SK-N-SH treated with all-trans-retinoic acid at 6 μM for 48 hours (cell line): ENCODE measurements around the gene LFNG.

Experiments
- ATAC-seq: fragments of 200-7000 bp; cut with Tn5 transposase; 3 replicates; pipeline ENCODE4 v1.9.1; 2020; ENCODE audit warnings: mild to moderate bottlenecking, moderate library complexity
- ARNTL ChIP-seq: fragments of 450-650 bp; formaldehyde crosslinking; IDR thresholded peaks from 2 replicates; pipeline ENCODE4 v1.5.0; 2020; ENCODE audit warnings: low read depth, mild to moderate bottlenecking, moderate library complexity, borderline replicate concordance
- CSDC2 ChIP-seq: fragments of 250-450 bp; sonication (Bioruptor Pico); IDR thresholded peaks from 2 replicates; pipeline ENCODE4 v1.5.0; 2020; ENCODE audit warnings: mild to moderate bottlenecking, moderate library complexity
- CSRNP3 ChIP-seq: fragments of 250-450 bp; sonication (Bioruptor Pico); IDR thresholded peaks from 2 replicates; pipeline ENCODE4 v1.5.1; 2021; ENCODE audit warnings: mild to moderate bottlenecking, moderate library complexity
- GLIS3 ChIP-seq: fragments of 250-450 bp; sonication (Bioruptor Pico); IDR thresholded peaks from 2 replicates; pipeline ENCODE4 v1.5.0; 2020; ENCODE audit warnings: mild to moderate bottlenecking, moderate library complexity
- POU6F1 ChIP-seq: fragments of 250-450 bp; sonication (Bioruptor Pico); IDR thresholded peaks from 2 replicates; pipeline ENCODE4 v1.8.0; 2021; ENCODE audit warnings: low read depth, mild to moderate bottlenecking, moderate library complexity, borderline replicate concordance
- SNAI2 ChIP-seq: fragments of 250-450 bp; sonication (Bioruptor Pico); IDR thresholded peaks from 2 replicates; pipeline ENCODE4 v1.5.0; 2020; ENCODE audit warnings: mild to moderate bottlenecking, moderate library complexity
- TCF4 ChIP-seq: fragments of 250-450 bp; sonication (Bioruptor Pico); IDR thresholded peaks from 2 replicates; pipeline ENCODE4 v1.8.0; 2021; ENCODE audit warnings: mild to moderate bottlenecking, moderate library complexity, borderline replicate concordance
- TOX ChIP-seq: fragments of 250-450 bp; sonication (Bioruptor Pico); IDR thresholded peaks from 2 replicates; pipeline ENCODE4 v1.8.0; 2021; ENCODE audit warnings: mild to moderate bottlenecking, moderate library complexity, borderline replicate concordance
- ZC3H10 ChIP-seq: fragments of 250-450 bp; sonication (Bioruptor Pico); IDR thresholded peaks from 2 replicates; pipeline ENCODE4 v1.5.1; 2021; ENCODE audit warnings: mild to moderate bottlenecking, moderate library complexity
- ZFP3 ChIP-seq: fragments of 250-450 bp; sonication (Bioruptor Pico); IDR thresholded peaks from 2 replicates; pipeline ENCODE4 v1.5.0; 2020; ENCODE audit warnings: mild to moderate bottlenecking, moderate library complexity
- ZFP30 ChIP-seq: fragments of 450-650 bp; formaldehyde crosslinking; IDR thresholded peaks from 2 replicates; pipeline ENCODE4 v1.5.0; 2022; ENCODE audit warnings: mild to moderate bottlenecking, moderate library complexity
- ZNF565 ChIP-seq: fragments of 450-650 bp; formaldehyde crosslinking; conservative IDR thresholded peaks from 2 replicates; pipeline ENCODE4 v1.5.0; 2020; ENCODE audit warnings: low read depth, mild to moderate bottlenecking, moderate library complexity
- ZNF8 ChIP-seq: fragments of 450-650 bp; formaldehyde crosslinking; IDR thresholded peaks from 2 replicates; pipeline ENCODE4 v1.5.0; 2020; ENCODE audit warnings: mild to moderate bottlenecking, moderate library complexity
- TF ChIP-seq, protein P1 (sequence below): fragments of 250-450 bp; sonication (Bioruptor Pico); IDR thresholded peaks from 2 replicates; pipeline ENCODE4 v1.5.1; 2020; ENCODE audit warnings: low read depth, mild to moderate bottlenecking, moderate library complexity
- TF ChIP-seq, protein P2 (sequence below): fragments of 250-450 bp; sonication (Bioruptor Pico); IDR thresholded peaks from 2 replicates; pipeline ENCODE4 v1.8.0; 2020; ENCODE audit warnings: mild to moderate bottlenecking, moderate library complexity, borderline replicate concordance
- TF ChIP-seq, protein P3 (sequence below): fragments of 250-450 bp; sonication (Bioruptor Pico); IDR thresholded peaks from 2 replicates; pipeline ENCODE4 v1.5.0; 2020; ENCODE audit warnings: mild to moderate bottlenecking, moderate library complexity

The LFNG gene, protein sequence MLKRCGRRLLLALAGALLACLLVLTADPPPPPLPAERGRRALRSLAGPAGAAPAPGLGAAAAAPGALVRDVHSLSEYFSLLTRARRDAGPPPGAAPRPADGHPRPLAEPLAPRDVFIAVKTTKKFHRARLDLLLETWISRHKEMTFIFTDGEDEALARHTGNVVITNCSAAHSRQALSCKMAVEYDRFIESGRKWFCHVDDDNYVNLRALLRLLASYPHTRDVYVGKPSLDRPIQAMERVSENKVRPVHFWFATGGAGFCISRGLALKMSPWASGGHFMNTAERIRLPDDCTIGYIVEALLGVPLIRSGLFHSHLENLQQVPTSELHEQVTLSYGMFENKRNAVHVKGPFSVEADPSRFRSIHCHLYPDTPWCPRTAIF

DNA sequence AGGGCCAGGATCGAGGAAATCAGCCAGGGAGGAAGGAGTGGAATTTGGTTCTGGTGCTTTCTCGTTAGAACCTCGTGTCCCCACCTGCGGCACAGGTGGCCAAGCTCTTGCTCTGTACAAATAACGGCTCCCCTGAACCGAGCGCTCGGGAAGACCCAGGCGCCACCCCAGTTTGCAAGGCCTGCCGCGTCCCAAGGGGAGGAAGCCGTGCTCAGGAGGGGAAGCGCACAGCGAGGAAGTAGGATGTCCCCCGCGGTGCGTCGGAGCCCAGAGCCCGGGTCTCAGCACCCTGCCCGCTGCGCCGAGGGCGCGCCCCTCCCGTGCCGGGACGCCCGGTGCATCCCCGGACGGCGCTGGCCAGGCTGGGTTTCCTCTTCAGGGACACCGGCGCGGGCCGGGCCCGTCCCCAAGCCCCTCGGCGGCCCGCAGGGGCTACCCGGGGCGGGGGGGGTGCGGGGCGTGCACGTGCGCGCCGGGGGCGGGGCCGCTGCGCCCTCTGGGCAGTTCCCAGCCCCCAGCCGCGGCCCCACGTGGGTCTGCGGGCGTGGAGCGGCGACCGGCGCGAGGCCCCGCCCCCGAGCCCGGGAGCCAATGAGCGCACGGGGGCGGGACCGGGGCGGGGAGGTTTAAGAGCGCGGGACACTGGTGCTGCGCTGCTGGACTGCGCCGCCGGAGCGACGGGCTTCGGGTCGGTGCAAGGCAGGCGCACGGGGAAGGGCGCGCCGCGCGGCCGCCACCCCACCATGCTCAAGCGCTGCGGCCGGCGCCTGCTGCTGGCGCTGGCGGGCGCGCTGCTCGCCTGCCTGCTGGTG, at the start of gene LFNG:
TSS of gene LFNG (plus strand) at position 656 of the 812 bp plus-strand sequence. CDS start at position 744, 88 bp downstream.
- ATAC-seq, result peak; percentile 69
- no peak for TF ChIP-seq ZFP30 (CRISPR knock-in tag)
- no peak for TF ChIP-seq SNAI2

GRCh38 chr7:2470204-2471021, 49.2 kb upstream of the LFNG start:
- no peak for TF ChIP-seq TOX (CRISPR knock-in tag)
- no peak for TF ChIP-seq GLIS3 (CRISPR knock-in tag)
- no peak for TF ChIP-seq ZNF565
- no peak for TF ChIP-seq CSDC2 (CRISPR knock-in tag)
- no peak for TF ChIP-seq ZC3H10 (CRISPR knock-in tag)
- no peak for TF ChIP-seq SNAI2
- no peak for TF ChIP-seq ARNTL (CRISPR knock-in tag)
- no peak for TF ChIP-seq ZNF8 (CRISPR knock-in tag)
- TF ChIP-seq CSRNP3, result no peak
- no peak for TF ChIP-seq ZFP3 (CRISPR knock-in tag)
- TF ChIP-seq ZFP30 (CRISPR knock-in tag), result no peak
- no peak for TF ChIP-seq POU6F1 (CRISPR knock-in tag)
- TF ChIP-seq, protein P1, sequence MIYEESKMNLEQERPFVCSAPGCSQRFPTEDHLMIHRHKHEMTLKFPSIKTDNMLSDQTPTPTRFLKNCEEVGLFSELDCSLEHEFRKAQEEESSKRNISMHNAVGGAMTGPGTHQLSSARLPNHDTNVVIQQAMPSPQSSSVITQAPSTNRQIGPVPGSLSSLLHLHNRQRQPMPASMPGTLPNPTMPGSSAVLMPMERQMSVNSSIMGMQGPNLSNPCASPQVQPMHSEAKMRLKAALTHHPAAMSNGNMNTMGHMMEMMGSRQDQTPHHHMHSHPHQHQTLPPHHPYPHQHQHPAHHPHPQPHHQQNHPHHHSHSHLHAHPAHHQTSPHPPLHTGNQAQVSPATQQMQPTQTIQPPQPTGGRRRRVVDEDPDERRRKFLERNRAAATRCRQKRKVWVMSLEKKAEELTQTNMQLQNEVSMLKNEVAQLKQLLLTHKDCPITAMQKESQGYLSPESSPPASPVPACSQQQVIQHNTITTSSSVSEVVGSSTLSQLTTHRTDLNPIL (CRISPR knock-in tag), result no peak
- ATAC-seq, result no peak

DNA sequence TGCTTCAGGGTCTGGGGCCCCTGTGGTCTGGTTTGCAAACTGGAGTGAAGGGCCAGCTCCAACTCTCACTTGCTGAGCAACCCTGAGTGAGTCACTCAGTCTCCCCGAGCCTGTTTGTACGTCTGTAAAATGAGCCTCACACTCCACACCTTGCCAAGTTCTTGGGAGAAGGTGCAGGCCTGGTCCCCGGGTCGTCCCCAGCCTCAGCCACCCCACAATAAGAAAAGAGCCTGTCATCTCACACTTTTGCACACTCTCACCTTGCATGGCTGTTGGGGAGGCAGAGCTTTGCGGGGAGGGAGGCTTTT, 48.6 kb upstream of the LFNG start:
- TF ChIP-seq ZNF8 (CRISPR knock-in tag) (no peak), ZNF565 (no peak)
- TF ChIP-seq, protein P2, sequence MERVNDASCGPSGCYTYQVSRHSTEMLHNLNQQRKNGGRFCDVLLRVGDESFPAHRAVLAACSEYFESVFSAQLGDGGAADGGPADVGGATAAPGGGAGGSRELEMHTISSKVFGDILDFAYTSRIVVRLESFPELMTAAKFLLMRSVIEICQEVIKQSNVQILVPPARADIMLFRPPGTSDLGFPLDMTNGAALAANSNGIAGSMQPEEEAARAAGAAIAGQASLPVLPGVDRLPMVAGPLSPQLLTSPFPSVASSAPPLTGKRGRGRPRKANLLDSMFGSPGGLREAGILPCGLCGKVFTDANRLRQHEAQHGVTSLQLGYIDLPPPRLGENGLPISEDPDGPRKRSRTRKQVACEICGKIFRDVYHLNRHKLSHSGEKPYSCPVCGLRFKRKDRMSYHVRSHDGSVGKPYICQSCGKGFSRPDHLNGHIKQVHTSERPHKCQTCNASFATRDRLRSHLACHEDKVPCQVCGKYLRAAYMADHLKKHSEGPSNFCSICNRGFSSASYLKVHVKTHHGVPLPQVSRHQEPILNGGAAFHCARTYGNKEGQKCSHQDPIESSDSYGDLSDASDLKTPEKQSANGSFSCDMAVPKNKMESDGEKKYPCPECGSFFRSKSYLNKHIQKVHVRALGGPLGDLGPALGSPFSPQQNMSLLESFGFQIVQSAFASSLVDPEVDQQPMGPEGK (CRISPR knock-in tag), result no peak
- ATAC-seq, result peak; percentile 19; the same call in 2 of the 3 replicates

DNA sequence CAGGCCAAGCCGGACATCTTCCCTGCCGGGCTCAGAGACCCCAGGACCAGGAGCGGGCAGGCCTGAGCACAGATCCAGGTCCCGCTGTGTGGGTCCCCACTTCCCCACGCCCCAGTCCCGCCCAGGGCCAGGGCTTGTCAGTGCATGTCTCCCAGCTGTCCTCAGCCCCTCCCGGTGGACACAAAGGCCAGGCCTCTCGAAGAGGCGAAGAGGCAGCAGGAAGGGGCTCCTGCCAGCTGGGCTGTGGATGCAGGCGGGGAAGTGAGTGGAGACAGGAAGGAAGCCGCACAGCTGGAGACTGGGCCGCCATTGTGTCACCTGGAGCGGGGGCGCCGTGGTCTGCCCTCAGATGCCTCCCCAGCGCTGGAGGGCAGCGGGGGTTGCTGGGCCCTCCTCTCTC, 48.2 kb upstream of the LFNG start:
- ATAC-seq, result no peak
- TF ChIP-seq, protein P1 (CRISPR knock-in tag), result no peak
- no peak for TF ChIP-seq ZNF8 (CRISPR knock-in tag)
- TF ChIP-seq CSDC2 (CRISPR knock-in tag), result no peak
- TF ChIP-seq TCF4 (CRISPR knock-in tag), result no peak
- TF ChIP-seq, protein P2 (CRISPR knock-in tag), result no peak
- TF ChIP-seq, protein P3, sequence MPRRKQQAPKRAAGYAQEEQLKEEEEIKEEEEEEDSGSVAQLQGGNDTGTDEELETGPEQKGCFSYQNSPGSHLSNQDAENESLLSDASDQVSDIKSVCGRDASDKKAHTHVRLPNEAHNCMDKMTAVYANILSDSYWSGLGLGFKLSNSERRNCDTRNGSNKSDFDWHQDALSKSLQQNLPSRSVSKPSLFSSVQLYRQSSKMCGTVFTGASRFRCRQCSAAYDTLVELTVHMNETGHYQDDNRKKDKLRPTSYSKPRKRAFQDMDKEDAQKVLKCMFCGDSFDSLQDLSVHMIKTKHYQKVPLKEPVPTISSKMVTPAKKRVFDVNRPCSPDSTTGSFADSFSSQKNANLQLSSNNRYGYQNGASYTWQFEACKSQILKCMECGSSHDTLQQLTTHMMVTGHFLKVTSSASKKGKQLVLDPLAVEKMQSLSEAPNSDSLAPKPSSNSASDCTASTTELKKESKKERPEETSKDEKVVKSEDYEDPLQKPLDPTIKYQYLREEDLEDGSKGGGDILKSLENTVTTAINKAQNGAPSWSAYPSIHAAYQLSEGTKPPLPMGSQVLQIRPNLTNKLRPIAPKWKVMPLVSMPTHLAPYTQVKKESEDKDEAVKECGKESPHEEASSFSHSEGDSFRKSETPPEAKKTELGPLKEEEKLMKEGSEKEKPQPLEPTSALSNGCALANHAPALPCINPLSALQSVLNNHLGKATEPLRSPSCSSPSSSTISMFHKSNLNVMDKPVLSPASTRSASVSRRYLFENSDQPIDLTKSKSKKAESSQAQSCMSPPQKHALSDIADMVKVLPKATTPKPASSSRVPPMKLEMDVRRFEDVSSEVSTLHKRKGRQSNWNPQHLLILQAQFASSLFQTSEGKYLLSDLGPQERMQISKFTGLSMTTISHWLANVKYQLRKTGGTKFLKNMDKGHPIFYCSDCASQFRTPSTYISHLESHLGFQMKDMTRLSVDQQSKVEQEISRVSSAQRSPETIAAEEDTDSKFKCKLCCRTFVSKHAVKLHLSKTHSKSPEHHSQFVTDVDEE (CRISPR knock-in tag), result no peak
- no peak for TF ChIP-seq CSRNP3
- TF ChIP-seq ZFP3 (CRISPR knock-in tag), result no peak
- no peak for TF ChIP-seq ZFP30 (CRISPR knock-in tag)
